Osteocyte (in vitro differentiated cells): Measurements from ENCODE around the gene MYH10. TPM values are rescaled to one million over a fixed set of nuclear protein-coding genes. Genes with fewer than 3 reads are reported as not detected.

Experiments
- DNase-seq: peaks from one replicate; pipeline ENCODE4 v3.0.0; 2021; ENCODE audit warnings: mixed read lengths; ENCODE audit not compliant: unreplicated experiment; ENCODE audit errors: extremely low spot score
- H3K27ac Mint-ChIP-seq: one replicate; pipeline ENCODE4 v1.8.0; 2021; ENCODE audit warnings: mild to moderate bottlenecking, mixed read lengths; ENCODE audit not compliant: unreplicated experiment
- H3K27me3 Mint-ChIP-seq: one replicate; pipeline ENCODE4 v1.8.0; 2021; ENCODE audit warnings: mixed read lengths; ENCODE audit not compliant: unreplicated experiment
- H3K36me3 Mint-ChIP-seq: one replicate; pipeline ENCODE4 v1.8.0; 2021; ENCODE audit warnings: mixed read lengths; ENCODE audit not compliant: unreplicated experiment
- H3K4me1 Mint-ChIP-seq: one replicate; pipeline ENCODE4 v1.8.0; 2021; ENCODE audit warnings: mixed read lengths; ENCODE audit not compliant: unreplicated experiment
- H3K4me3 Mint-ChIP-seq: one replicate; pipeline ENCODE4 v1.8.0; 2021; ENCODE audit warnings: mild to moderate bottlenecking, moderate library complexity, mixed read lengths; ENCODE audit not compliant: unreplicated experiment
- H3K9me3 Mint-ChIP-seq: one replicate; pipeline ENCODE4 v1.8.0; 2021; ENCODE audit warnings: mixed read lengths; ENCODE audit not compliant: unreplicated experiment
- total RNA-seq: library from RNA; stranded (reverse); gene quantifications from 2 replicates; pipeline ENCODE4 v1.2.1, GENCODE V29; 2021
- TF ChIP-seq, protein P1 (sequence below): fragments of 200-600 bp; sonication (generic); IDR thresholded peaks from 2 replicates; pipeline ENCODE4 v1.5.0; 2021; ENCODE audit warnings: antibody characterized with exemption, mild to moderate bottlenecking, moderate library complexity

The MYH10 gene
- total RNA-seq, 1 donor from 2014 or later: 110 TPM

DNA sequence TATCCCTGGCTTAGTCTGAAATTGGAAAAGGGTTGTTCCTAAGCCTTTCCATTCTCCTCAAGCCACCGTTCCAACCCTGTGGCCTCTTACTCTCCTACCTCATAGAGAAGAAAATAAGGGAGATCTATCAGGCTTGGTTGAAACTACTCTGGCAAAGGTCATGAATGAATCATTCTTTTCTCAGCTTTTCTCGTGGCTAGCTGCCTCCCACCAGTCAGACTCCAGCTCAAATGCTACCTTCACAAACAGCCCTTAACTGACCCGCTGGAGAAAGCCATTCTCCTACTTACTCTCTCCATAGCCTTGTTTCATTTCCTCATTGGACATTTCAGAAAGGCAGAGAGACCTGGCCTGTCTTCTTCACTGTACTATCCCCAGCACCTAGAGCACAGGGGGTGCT, 8.9 kb downstream of the MYH10 start:
- Mint-ChIP-seq H3K27me3 (no peaks in the 10 kb centered on the region), H3K4me1 (peaks cover 56% of the 10 kb centered on the region), H3K9me3 (peaks cover 4% of the 10 kb centered on the region), H3K4me3 (no peak overlapping the region), H3K36me3 (peaks cover 36% of the 10 kb centered on the region), H3K27ac (no peak overlapping the region)
- DNase-seq: no peak
- TF ChIP-seq, protein P1, sequence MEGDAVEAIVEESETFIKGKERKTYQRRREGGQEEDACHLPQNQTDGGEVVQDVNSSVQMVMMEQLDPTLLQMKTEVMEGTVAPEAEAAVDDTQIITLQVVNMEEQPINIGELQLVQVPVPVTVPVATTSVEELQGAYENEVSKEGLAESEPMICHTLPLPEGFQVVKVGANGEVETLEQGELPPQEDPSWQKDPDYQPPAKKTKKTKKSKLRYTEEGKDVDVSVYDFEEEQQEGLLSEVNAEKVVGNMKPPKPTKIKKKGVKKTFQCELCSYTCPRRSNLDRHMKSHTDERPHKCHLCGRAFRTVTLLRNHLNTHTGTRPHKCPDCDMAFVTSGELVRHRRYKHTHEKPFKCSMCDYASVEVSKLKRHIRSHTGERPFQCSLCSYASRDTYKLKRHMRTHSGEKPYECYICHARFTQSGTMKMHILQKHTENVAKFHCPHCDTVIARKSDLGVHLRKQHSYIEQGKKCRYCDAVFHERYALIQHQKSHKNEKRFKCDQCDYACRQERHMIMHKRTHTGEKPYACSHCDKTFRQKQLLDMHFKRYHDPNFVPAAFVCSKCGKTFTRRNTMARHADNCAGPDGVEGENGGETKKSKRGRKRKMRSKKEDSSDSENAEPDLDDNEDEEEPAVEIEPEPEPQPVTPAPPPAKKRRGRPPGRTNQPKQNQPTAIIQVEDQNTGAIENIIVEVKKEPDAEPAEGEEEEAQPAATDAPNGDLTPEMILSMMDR: no peak

DNA sequence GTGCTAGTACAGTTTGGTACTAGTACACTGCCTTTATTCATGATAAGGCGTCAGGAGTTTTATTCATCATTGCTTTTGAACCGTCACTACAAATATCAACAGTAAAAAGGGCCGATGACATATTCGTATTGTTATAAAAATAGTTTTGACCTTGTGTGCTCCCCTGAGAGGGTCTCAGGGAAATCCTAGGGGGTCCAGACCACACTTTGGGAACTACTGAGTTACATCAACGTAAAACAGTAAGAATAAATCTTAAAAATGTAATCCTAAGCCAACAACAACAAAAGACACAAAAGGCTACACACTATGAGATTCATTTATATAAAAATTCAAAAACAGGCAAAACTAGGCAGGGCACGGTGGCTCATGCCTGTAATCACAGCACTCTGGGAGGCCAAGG, 11.2 kb downstream of the MYH10 start:
- Mint-ChIP-seq H3K4me1 (peaks cover 66% of the 10 kb centered on the region), H3K9me3 (peaks cover 4% of the 10 kb centered on the region), H3K36me3 (peaks cover 36% of the 10 kb centered on the region), H3K27ac (peak overlapping the region; percentile 64), H3K27me3 (no peaks in the 10 kb centered on the region), H3K4me3 (peak overlapping the region; percentile 10)
- DNase-seq: no peak
- TF ChIP-seq, protein P1: no peak

DNA sequence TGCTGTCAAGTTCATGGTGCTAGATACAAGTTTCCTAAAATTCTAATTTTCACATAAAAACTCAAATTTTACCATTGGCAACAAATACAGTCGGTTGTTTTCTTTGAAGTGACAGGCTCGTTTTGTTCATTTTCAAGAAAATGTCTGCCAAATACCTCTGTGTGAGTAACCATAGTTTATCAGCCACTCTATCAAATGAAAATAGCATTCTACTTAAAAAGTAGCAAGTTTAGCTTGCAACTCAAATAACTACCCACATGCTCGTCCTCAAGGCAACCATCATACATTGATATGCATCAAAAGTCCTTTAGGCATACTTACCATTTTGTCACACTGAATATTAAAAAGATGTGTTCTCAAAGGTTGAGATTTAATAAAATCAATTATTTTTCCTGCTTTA, 11.7 kb downstream of the MYH10 start:
- Mint-ChIP-seq H3K4me1 (peaks cover 65% of the 10 kb centered on the region), H3K4me3 (no peak overlapping the region), H3K27ac (no peak overlapping the region), H3K27me3 (no peaks in the 10 kb centered on the region), H3K9me3 (peaks cover 4% of the 10 kb centered on the region), H3K36me3 (peaks cover 36% of the 10 kb centered on the region)
- DNase-seq: no peak
- TF ChIP-seq, protein P1: no peak

DNA sequence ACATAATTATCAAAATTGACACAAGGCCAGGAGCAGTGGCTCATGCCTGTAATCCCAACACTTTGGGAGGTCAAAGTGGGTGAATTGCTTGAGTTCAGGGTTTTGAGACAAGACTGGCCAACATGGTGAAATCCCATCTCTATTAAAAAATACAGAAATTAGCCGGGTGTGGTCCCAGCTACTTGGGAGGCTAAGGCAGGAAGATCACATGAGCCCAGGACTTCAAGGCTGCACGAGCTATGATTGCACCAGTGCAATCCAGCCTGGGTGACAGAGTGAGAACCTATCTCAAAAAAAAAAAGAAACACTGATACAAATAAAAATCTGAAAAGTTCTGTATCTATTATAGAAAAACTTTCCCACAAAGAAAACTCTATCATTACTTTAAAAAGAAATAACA, 15.5 kb downstream of the MYH10 start:
- DNase-seq: no peak
- Mint-ChIP-seq H3K4me1 (peaks cover 62% of the 10 kb centered on the region), H3K27ac (no peak overlapping the region), H3K27me3 (no peaks in the 10 kb centered on the region), H3K36me3 (peaks cover 9% of the 10 kb centered on the region), H3K9me3 (peaks cover 6% of the 10 kb centered on the region), H3K4me3 (no peak overlapping the region)
- TF ChIP-seq, protein P1: no peak

DNA sequence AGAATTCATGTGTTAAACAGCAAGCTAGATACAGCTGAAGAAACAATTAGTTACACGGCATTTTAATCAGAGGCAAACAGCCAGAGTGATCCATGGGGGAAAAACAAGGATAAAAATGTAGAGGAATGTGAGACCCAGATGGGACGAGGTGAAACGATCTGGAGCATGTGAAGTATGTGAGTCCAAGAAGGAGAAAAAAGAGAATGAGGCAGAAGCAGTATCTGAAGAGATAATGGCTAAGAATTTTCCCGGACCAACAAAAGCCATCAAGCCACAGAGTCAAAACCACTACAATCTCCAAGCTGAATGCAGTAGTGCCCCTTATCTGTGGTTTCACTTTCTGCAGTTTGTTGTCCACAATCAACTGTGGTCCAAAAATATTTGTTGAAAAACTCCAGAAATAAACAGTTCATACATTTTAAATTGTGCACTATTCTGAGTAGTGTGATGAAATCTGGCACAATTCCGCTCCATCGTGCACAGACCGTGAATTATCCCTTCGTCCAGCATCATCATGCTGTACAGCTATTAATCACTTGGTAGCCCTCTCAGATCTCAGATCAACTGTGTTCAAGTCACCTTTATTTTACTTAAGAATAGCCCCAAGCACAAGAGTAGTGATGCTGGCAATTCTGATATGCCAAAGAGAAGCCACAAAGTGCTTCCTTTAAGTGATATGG, 18.8 kb downstream of the MYH10 start:
- H3K4me1 Mint-ChIP-seq: peaks cover 76% of the 10 kb centered on the region
- TF ChIP-seq, protein P1: no peak
- H3K36me3 Mint-ChIP-seq: no peaks in the 10 kb centered on the region
- no peak for DNase-seq
- peak overlapping the region; percentile 95 for H3K27ac Mint-ChIP-seq
- H3K27me3 Mint-ChIP-seq: no peaks in the 10 kb centered on the region
- peaks cover 3% of the 10 kb centered on the region for H3K9me3 Mint-ChIP-seq
- peak overlapping the region; percentile 67 for H3K4me3 Mint-ChIP-seq
